Nephron progenitor cell (in vitro differentiated cells): ENCODE measurements around the gene NCDN.

ENCODE experiments used
- DNase-seq: peaks from one replicate; pipeline ENCODE4 v3.0.0; 2021
- H3K27ac Mint-ChIP-seq: 2 replicates; pipeline ENCODE4 v1.8.0; 2021; ENCODE audit warnings: mild to moderate bottlenecking, moderate library complexity, mixed read lengths
- H3K27me3 Mint-ChIP-seq: 2 replicates; pipeline ENCODE4 v1.8.0; 2021; ENCODE audit warnings: mild to moderate bottlenecking, low read depth, mixed read lengths; ENCODE audit not compliant: poor library complexity
- H3K36me3 Mint-ChIP-seq: 2 replicates; pipeline ENCODE4 v1.8.0; 2021; ENCODE audit warnings: low read depth, mixed read lengths
- H3K4me1 Mint-ChIP-seq: 2 replicates; pipeline ENCODE4 v1.8.0; 2021; ENCODE audit warnings: mixed read lengths
- H3K4me3 Mint-ChIP-seq: 2 replicates; pipeline ENCODE4 v1.8.0; 2021; ENCODE audit warnings: mild to moderate bottlenecking, moderate library complexity, mixed read lengths
- H3K9me3 Mint-ChIP-seq: 2 replicates; pipeline ENCODE4 v1.8.0; 2021; ENCODE audit warnings: mild to moderate bottlenecking, moderate library complexity, mixed read lengths
- TF ChIP-seq, protein P1 (sequence below): fragments of 200-600 bp; sonication (generic); IDR thresholded peaks from 2 replicates; pipeline ENCODE4 v1.5.0; 2021; ENCODE audit warnings: antibody characterized with exemption

Gene NCDN

DNA sequence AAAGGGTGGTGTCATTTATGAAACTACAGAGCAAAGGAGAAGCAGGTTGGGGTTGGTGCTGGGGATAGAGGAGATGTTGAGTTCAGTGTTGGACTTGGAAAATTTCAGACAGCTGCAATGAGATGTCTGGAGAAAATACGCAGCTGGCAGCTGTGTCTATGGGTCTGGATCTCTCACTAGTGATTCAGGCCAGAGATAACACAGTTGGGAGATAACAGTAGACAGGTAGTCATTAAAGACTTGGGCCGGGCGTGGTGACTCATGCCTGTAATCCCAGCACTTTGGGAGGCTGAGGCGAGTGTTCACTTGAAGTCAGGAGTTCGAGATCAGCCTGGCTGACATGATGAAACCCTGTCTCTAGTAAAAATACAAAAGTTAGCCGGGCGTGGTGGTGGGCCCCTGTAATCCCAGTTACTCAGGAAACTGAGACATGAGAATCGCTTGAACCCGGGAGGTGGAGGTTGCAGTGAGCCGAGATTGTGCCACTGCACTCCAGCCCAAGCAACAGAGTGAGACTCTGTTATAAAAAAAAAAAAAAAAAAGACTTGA lies 13.1 kb downstream of the NCDN start:
- no peak for DNase-seq
- peaks cover 72% of the 10 kb centered on the region for H3K27me3 Mint-ChIP-seq
- H3K4me1 Mint-ChIP-seq, result peaks cover 10% of the 10 kb centered on the region
- H3K27ac Mint-ChIP-seq, result no peak overlapping the region
- no peaks in the 10 kb centered on the region for H3K9me3 Mint-ChIP-seq
- TF ChIP-seq, protein P1, sequence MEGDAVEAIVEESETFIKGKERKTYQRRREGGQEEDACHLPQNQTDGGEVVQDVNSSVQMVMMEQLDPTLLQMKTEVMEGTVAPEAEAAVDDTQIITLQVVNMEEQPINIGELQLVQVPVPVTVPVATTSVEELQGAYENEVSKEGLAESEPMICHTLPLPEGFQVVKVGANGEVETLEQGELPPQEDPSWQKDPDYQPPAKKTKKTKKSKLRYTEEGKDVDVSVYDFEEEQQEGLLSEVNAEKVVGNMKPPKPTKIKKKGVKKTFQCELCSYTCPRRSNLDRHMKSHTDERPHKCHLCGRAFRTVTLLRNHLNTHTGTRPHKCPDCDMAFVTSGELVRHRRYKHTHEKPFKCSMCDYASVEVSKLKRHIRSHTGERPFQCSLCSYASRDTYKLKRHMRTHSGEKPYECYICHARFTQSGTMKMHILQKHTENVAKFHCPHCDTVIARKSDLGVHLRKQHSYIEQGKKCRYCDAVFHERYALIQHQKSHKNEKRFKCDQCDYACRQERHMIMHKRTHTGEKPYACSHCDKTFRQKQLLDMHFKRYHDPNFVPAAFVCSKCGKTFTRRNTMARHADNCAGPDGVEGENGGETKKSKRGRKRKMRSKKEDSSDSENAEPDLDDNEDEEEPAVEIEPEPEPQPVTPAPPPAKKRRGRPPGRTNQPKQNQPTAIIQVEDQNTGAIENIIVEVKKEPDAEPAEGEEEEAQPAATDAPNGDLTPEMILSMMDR, result no peak
- H3K36me3 Mint-ChIP-seq, result no peaks in the 10 kb centered on the region
- H3K4me3 Mint-ChIP-seq, result no peak overlapping the region

DNA sequence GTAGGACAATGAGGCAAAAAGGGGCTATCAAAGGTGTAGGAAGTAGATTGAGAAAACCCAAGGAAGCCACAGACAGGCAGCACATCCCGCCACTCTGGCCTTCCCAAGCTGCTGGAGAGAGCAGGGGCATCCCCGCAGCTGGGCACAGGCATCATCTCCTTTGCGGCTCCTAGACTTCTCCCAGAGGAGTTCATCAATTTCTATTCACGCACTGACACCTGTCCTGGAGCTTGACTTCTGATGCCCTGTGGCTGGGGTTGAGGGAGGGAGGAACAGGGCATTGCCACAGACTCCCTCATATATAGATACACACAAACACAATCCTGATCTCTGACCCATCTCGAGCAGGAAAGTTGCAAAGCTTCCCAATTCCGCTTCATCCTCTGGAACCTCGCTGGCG lies 13.7 kb downstream of the NCDN start:
- no peak for DNase-seq
- Mint-ChIP-seq H3K4me1 (peaks cover 16% of the 10 kb centered on the region), H3K27me3 (peaks cover 78% of the 10 kb centered on the region), H3K27ac (no peak overlapping the region), H3K36me3 (no peaks in the 10 kb centered on the region), H3K9me3 (no peaks in the 10 kb centered on the region), H3K4me3 (no peak overlapping the region)
- TF ChIP-seq, protein P1, result no peak

DNA sequence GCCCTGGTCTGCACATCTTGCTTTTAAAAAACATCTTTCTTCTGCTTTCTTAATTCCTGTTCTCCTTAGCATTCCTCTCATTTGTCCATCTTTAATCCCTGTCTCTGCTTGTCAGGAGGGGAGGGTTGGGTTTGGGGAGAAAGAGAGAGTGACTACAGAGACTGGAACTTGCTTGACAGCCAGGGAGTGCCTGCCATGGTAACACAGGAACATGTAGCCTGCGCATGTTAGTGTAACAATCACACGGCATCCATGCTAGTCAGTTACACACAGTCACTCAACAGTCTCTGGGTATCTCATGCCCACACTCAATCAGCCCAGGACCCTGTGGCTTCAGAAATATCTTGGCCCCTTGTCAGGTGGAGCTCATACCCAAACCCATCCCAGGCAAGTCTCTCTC lies 14.7 kb downstream of the NCDN start:
- Mint-ChIP-seq H3K4me3 (peak overlapping the region; percentile 58), H3K36me3 (no peaks in the 10 kb centered on the region), H3K27ac (no peak overlapping the region), H3K4me1 (peaks cover 20% of the 10 kb centered on the region), H3K27me3 (peaks cover 88% of the 10 kb centered on the region), H3K9me3 (no peaks in the 10 kb centered on the region)
- TF ChIP-seq, protein P1, result no peak
- no peak for DNase-seq

DNA sequence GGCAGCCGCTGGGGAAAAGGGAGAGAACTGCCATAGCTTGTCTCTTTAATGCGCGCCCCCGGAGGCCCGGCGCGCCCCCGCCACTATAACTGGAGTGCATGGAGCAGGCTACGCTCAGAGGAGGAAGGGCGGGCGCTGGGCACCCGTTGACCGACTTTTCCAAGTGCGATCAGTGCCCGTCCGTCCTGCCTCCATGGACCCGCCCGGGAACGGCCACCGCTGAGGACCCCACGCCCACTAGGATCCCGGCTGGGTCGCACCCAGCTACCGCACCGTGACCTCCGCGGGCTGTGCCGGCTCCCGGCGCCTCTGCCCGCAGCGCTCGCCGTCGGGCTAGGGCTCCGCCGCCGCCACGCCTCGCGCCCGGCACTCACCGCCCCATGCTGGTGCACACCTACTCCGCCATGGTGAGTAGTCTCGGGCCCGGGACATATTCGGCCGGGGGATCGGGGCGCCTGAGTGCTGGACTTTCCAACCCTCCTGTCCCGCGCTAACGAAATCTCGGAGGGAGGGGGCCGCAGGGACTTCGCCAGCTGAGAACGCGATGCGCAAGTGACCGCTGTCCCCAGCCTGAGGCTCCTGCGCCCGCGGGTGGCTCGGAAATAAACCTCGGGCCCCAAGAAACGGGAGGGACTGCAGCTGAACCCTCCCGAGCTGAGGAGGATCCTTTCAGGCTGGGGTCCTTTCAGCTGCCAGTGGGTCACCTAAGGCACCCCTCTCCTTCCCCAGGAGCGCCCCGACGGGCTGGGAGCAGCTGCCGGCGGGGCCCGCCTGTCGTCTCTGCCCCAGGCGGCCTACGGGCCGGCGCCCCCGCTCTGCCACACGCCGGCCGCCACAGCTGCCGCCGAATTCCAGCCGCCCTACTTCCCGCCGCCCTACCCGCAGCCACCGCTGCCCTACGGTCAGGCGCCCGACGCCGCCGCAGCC lies 15.9 kb downstream of the NCDN start, which contains the start of gene TFAP2E:
TSS of gene TFAP2E (plus strand) at position 117 of the 927 bp plus-strand sequence. CDS start at position 381, 264 bp downstream.
- TF ChIP-seq, protein P1, result no peak
- Mint-ChIP-seq H3K27me3 (peaks cover 97% of the 10 kb centered on the region), H3K4me1 (peaks cover 24% of the 10 kb centered on the region), H3K27ac (no peak within 1 kb of the TSS), H3K36me3 (no peaks in the 10 kb centered on the region), H3K4me3 (peak within 1 kb of the TSS; percentile 58), H3K9me3 (no peaks in the 10 kb centered on the region)
- DNase-seq, result peak; percentile 50

DNA sequence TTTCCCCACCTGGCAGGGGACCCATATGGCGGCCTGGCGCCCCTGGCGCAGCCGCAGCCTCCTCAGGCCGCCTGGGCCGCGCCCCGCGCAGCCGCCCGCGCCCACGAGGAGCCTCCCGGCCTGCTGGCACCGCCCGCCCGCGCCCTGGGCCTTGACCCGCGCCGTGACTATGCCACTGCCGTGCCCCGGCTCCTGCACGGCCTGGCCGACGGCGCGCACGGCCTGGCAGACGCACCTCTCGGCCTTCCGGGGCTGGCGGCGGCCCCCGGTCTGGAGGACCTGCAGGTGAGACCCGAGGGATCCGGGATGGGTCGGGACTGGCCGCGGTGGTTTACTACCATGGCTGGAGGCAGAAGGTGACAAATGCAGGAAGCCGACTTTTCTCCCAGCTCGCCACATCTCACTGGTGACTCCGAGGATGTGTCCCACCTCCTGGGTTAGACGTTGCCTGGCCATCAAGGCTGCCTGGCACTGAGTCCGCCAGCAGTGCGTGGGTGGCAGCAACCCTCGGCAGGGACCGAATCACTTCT lies 16.6 kb downstream of the NCDN start:
- peaks cover 26% of the 10 kb centered on the region for H3K4me1 Mint-ChIP-seq
- TF ChIP-seq, protein P1, result no peak
- no peak overlapping the region for H3K4me3 Mint-ChIP-seq
- no peak overlapping the region for H3K27ac Mint-ChIP-seq
- no peaks in the 10 kb centered on the region for H3K36me3 Mint-ChIP-seq
- DNase-seq, result no peak
- peaks cover 100% of the 10 kb centered on the region for H3K27me3 Mint-ChIP-seq
- H3K9me3 Mint-ChIP-seq, result no peaks in the 10 kb centered on the region
